CD4-positive, alpha-beta T cell (primary cell): ENCODE data around the gene ICAM2. TPM values are rescaled to one million over a fixed set of nuclear protein-coding genes. Genes with fewer than 3 reads are reported as not detected.

ENCODE experiments used
- ATAC-seq: fragments of 200-7000 bp; cut with Tn5 transposase; one replicate; pipeline ENCODE4 v1.10.0; 2022; ENCODE audit warnings: mild to moderate bottlenecking; ENCODE audit not compliant: poor library complexity
- CTCF ChIA-PET: fragments of 350-600 bp; sonication (Branson Sonifier 250); formaldehyde crosslinking; loops from one replicate; lab custom pipeline; 2021; ENCODE audit warnings: antibody characterized with exemption, inconsistent platforms; lab: Charles Lee
- POLR2A ChIA-PET: fragments of 350-600 bp; sonication (Branson Sonifier 250); formaldehyde crosslinking; loops from one replicate; lab custom pipeline; 2021; ENCODE audit warnings: antibody characterized with exemption, inconsistent platforms; lab: Charles Lee
- DNase-seq, 14 experiments: peaks; one replicate each; pipeline ENCODE4 v3.0.0-alpha.2; 2013 to 2020; ENCODE audit warnings: mixed read lengths in 2 of 14
- H3K27ac ChIP-seq, 2 donors: one replicate each; pipeline versions ENCODE4 v1.5.1 to v1.7.0; 2013; ENCODE audit warnings: low read length in 2 of 2, low read depth in 1 of 2, mild to moderate bottlenecking in 1 of 2
- H3K27me3 ChIP-seq, 2 experiments: 1 replicate in 1 of 2; 2 replicates in 1 of 2; pipeline versions ENCODE4 v1.6.1 to v1.7.0; 2013; ENCODE audit warnings: low read length in 2 of 2, control low read depth in 1 of 2, mild to moderate bottlenecking in 1 of 2, moderate library complexity in 1 of 2; ENCODE audit not compliant: insufficient read depth in 2 of 2, control insufficient read depth in 1 of 2
- H3K36me3 ChIP-seq: one replicate; pipeline ENCODE4 v1.6.1; 2013; ENCODE audit warnings: low read length, control low read depth; ENCODE audit not compliant: insufficient read depth
- H3K4me1 ChIP-seq: one replicate; pipeline ENCODE4 v1.6.1; 2013; ENCODE audit warnings: low read length, control low read depth; ENCODE audit not compliant: insufficient read depth
- H3K4me3 ChIP-seq: one replicate; pipeline ENCODE4 v1.5.1; 2013; ENCODE audit warnings: mild to moderate bottlenecking, low read length, moderate library complexity
- H3K9me3 ChIP-seq, 2 experiments: 1 replicate in 1 of 2; 2 replicates in 1 of 2; pipeline versions ENCODE4 v1.6.1 to v1.7.0; 2013; ENCODE audit warnings: low read length in 2 of 2, mild to moderate bottlenecking in 2 of 2, control low read depth in 1 of 2, moderate library complexity in 1 of 2; ENCODE audit not compliant: control insufficient read depth in 1 of 2, insufficient read depth in 1 of 2
- H3K27ac Mint-ChIP-seq: one replicate; pipeline ENCODE4 v1.8.0; 2020; ENCODE audit warnings: mixed read lengths
- H3K27me3 Mint-ChIP-seq: one replicate; pipeline ENCODE4 v1.8.0; 2021; ENCODE audit warnings: mixed read lengths
- H3K36me3 Mint-ChIP-seq: one replicate; pipeline ENCODE4 v1.8.0; 2021; ENCODE audit warnings: low read depth, mixed read lengths
- H3K4me1 Mint-ChIP-seq: one replicate; pipeline ENCODE4 v1.8.0; 2021; ENCODE audit warnings: low read depth, mixed read lengths
- H3K4me3 Mint-ChIP-seq: one replicate; pipeline ENCODE4 v1.8.0; 2020; ENCODE audit warnings: mild to moderate bottlenecking, mixed read lengths
- H3K9me3 Mint-ChIP-seq: one replicate; pipeline ENCODE4 v1.8.0; 2020; ENCODE audit warnings: mixed read lengths
- intact Hi-C, 2 experiments: fragments of 100-400 bp; cut with DNase I in 1 of 2; cut with micrococcal nuclease in 1 of 2; formaldehyde crosslinking; loops; one replicate each; pipeline versions ENCODE4 v1.15.1 to v1.9.0; 2023 to 2025; cut with DNase I, micrococcal nuclease
- total RNA-seq, 174 experiments: library from RNA in 2 of 174; stranded (reverse) in 2 of 174; gene quantifications; one replicate each; pipeline ENCODE4 v1.2.3 and lab custom pipeline; 2021 to 2026
- TF ChIP-seq, protein P1 (sequence below): fragments of 200-600 bp; IDR thresholded peaks from one replicate; pipeline ENCODE4 v1.8.0; 2022; ENCODE audit warnings: antibody characterized with exemption, mild to moderate bottlenecking

Gene ICAM2
- total RNA-seq, 2 experiments from 2014 or later = 50.6 to 54.7 TPM

DNA sequence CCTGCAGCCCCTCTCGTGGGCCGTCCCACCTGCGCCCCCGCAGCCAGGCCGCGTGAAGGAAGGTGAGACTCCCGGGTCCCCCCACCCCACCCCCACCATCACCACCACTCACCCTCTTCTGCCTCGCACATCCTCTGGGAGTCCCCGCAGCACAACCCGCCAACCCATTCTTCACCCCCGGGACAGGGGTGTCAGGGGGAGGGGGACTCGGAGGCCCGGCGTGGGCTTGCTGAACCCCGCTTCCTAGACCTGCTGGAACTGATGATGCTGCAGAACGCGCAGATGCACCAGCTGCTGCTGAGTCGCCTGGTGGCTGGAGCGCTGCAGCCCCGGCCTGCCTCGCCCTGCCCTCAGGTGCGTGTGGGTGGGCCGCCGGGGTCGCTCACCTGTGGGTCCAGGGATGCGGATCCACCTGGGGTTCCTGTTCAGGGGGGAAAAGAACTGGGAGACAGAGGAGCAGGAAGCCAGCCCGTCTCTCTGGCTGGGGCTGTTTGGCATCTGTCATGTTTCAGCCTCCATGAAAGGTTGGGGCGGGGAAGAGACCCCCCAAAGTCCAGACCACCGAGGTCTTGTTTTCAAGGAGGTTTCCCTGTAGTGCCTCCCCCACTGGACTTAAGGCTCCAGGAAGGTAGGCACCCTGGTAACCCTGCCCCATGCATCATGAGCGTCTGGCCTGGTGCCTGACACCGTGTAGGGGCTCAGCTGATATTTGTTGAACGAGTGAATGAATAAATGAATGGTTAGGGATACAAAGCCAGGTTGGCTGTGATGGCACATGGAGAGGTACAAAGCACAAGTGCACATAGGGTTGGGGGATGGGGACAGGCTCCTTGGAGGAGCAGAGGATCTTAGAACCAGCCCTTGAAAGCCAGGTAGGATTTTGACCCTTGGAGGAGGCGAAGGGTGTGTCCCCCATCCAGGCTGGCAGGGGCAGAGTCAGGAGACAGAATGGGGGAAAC is 21.4 kb downstream of the ICAM2 start:
- H3K36me3 ChIP-seq = peaks cover 24% of the 10 kb centered on the region
- ATAC-seq (peak; percentile 43), DNase-seq (peak in 7 of 14 experiments; percentile 10 to 67 (median 34))
- ChIA-PET CTCF (interaction anchor here (0.6 to 11.2 kb wide), 7 partner anchors 8 to 28 kb away, joined by 3 to 111 read pairs (median 5); partner anchors contain the start of gene ICAM2), POLR2A (interaction anchor here (0.6 to 10.0 kb wide), 9 partner anchors 10 to 274 kb away, joined by 3 to 156 read pairs (median 4); partner anchors contain the start of gene ICAM2)
- H3K4me3 ChIP-seq = peak overlapping the region; percentile 80
- peak overlapping the region; percentile 73 for H3K27ac Mint-ChIP-seq
- intact Hi-C loops = loop anchor here (1.0 to 2.0 kb wide), 3 partner anchors 18 to 26 kb away; no protein-coding TSS in a partner anchor
- TF ChIP-seq, protein P1, sequence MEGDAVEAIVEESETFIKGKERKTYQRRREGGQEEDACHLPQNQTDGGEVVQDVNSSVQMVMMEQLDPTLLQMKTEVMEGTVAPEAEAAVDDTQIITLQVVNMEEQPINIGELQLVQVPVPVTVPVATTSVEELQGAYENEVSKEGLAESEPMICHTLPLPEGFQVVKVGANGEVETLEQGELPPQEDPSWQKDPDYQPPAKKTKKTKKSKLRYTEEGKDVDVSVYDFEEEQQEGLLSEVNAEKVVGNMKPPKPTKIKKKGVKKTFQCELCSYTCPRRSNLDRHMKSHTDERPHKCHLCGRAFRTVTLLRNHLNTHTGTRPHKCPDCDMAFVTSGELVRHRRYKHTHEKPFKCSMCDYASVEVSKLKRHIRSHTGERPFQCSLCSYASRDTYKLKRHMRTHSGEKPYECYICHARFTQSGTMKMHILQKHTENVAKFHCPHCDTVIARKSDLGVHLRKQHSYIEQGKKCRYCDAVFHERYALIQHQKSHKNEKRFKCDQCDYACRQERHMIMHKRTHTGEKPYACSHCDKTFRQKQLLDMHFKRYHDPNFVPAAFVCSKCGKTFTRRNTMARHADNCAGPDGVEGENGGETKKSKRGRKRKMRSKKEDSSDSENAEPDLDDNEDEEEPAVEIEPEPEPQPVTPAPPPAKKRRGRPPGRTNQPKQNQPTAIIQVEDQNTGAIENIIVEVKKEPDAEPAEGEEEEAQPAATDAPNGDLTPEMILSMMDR = no peak
- H3K9me3 Mint-ChIP-seq = no peaks in the 10 kb centered on the region
- peaks cover 50% of the 10 kb centered on the region for H3K4me1 Mint-ChIP-seq
- no peaks in the 10 kb centered on the region for H3K9me3 ChIP-seq
- H3K4me3 Mint-ChIP-seq = peak overlapping the region; percentile 91
- no peaks in the 10 kb centered on the region for H3K27me3 ChIP-seq
- peaks cover 29% of the 10 kb centered on the region for H3K36me3 Mint-ChIP-seq
- H3K4me1 ChIP-seq = peaks cover 37% of the 10 kb centered on the region
- H3K27me3 Mint-ChIP-seq = no peaks in the 10 kb centered on the region
- H3K27ac ChIP-seq = no peak overlapping the region

DNA sequence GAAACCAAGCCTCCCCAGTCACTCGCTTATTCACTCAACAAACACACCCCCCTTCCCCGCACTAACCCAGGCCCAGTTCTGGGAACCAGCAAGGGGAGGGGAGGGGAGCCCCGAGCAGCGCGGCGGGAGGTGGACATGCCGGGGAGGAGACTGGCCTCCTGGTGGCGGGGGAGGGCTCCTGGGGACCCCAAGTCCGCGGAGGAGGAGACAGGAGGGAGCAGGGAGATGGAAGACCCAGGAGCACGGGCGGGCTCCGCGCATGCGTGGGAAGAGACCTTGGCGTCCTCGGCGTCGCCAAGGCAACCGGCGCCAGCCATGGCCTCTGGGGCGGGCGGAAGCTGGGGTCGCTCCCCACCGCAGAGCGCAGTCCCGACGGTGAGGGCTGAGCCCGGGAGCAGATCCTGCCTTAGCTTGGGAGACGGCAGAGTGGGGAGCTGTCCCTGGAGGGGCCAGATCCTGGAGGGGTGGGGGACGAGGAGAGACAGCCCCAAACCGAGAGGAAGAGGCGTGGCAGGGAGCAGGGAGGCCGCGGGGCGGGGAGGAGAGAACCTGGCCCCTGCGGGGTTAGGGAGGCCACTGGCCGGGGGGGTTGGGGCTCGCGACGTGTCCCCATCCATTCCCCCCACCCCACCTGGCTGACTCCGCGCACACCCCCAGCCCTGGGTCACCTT is 22.2 kb downstream of the ICAM2 start, which contains the start of gene PRR29:
TSS of gene PRR29 (plus strand) at position 302 of the 671 bp plus-strand sequence. CDS start at position 316, 14 bp downstream.
- Histone ChIP-seq H3K36me3 (peaks cover 16% of the 10 kb centered on the region), H3K4me1 (peaks cover 45% of the 10 kb centered on the region), H3K9me3 (no peaks in the 10 kb centered on the region), H3K27me3 (no peaks in the 10 kb centered on the region), H3K4me3 (peak within 1 kb of the TSS; percentile 80), H3K27ac (no peak within 1 kb of the TSS)
- Mint-ChIP-seq H3K36me3 (peaks cover 21% of the 10 kb centered on the region), H3K4me1 (peaks cover 58% of the 10 kb centered on the region), H3K27ac (peak within 1 kb of the TSS; percentile 73), H3K9me3 (no peaks in the 10 kb centered on the region), H3K27me3 (no peaks in the 10 kb centered on the region), H3K4me3 (peak within 1 kb of the TSS; percentile 91)
- POLR2A ChIA-PET = interaction anchor here (0.6 to 10.0 kb wide), 7 partner anchors 11 to 148 kb away, joined by 3 to 156 read pairs (median 6); partner anchors contain the start of gene ICAM2
- ATAC-seq (peak; percentile 70), DNase-seq (peak; percentile 56 to 90 (median 70))
- CTCF ChIA-PET = interaction anchor here (0.6 to 11.2 kb wide), 4 partner anchors 15 to 29 kb away, joined by 3 to 111 read pairs (median 6); no protein-coding TSS in a partner anchor
- intact Hi-C loops = loop anchor here (1.0 to 2.0 kb wide), 3 partner anchors 19 to 27 kb away; no protein-coding TSS in a partner anchor
- TF ChIP-seq, protein P1 = no peak
